Fibroblast of skin of scalp (primary cell): ENCODE results near the gene ATG5.

Source experiments
- DNase-seq: peaks from one replicate; pipeline ENCODE4 v3.0.0-alpha.2; 2013

The ATG5 gene

GRCh38 chr6:106216527-106216926 is 109.0 kb downstream of the ATG5 start:
- DNase-seq = no peak

GRCh38 chr6:106215608-106216007 is 110.0 kb downstream of the ATG5 start:
- DNase-seq = no peak

- DNase-seq = no peak
Measured at GRCh38 chr6:106214531-106214930, 111.0 kb downstream of the ATG5 start.

- DNase-seq = no peak
Measured at GRCh38 chr6:106213660-106214289, 111.8 kb downstream of the ATG5 start.

GRCh38 chr6:106212576-106212975 is 113.0 kb downstream of the ATG5 start:
- DNase-seq = no peak

GRCh38 chr6:106206905-106207304 is 118.7 kb downstream of the ATG5 start:
- no peak for DNase-seq

GRCh38 chr6:106204961-106205360 is 120.6 kb downstream of the ATG5 start:
- no peak for DNase-seq

- DNase-seq = peak; percentile 96
Measured at GRCh38 chr6:106199998-106200397, 125.6 kb downstream of the ATG5 start.

- no peak for DNase-seq
Measured at GRCh38 chr6:106199331-106199730, 126.2 kb downstream of the ATG5 start.

GRCh38 chr6:106197441-106197840 is 128.1 kb downstream of the ATG5 start:
- no peak for DNase-seq

- peak; percentile 67 for DNase-seq
Measured at GRCh38 chr6:106194949-106195921, 130.3 kb downstream of the ATG5 start.

GRCh38 chr6:106192824-106193223 is 132.7 kb downstream of the ATG5 start:
- peak; percentile 75 for DNase-seq

GRCh38 chr6:106188104-106188794 is 137.3 kb downstream of the ATG5 start:
- no peak for DNase-seq

GRCh38 chr6:106187424-106187982 is 138.1 kb downstream of the ATG5 start:
- DNase-seq = no peak

- DNase-seq = no peak
Measured at GRCh38 chr6:106186714-106187113, 138.8 kb downstream of the ATG5 start.

- DNase-seq = no peak
Measured at GRCh38 chr6:106186172-106186571, 139.4 kb downstream of the ATG5 start.

GRCh38 chr6:106185615-106186014 is 139.9 kb downstream of the ATG5 start:
- DNase-seq = no peak

GRCh38 chr6:106184629-106185028 is 140.9 kb downstream of the ATG5 start:
- no peak for DNase-seq

GRCh38 chr6:106183430-106183829 is 142.1 kb downstream of the ATG5 start:
- no peak for DNase-seq

- no peak for DNase-seq
Measured at GRCh38 chr6:106182455-106182854, 143.1 kb downstream of the ATG5 start.

- DNase-seq = peak; percentile 95
Measured at GRCh38 chr6:106181664-106182418, 143.7 kb downstream of the ATG5 start.

- DNase-seq = no peak
Measured at GRCh38 chr6:106180208-106180607, 145.4 kb downstream of the ATG5 start.
